ENCODE results near the gene ACSL1. TPM values are rescaled to one million over a fixed set of nuclear protein-coding genes. Genes with fewer than 3 reads are reported as not detected.

The ACSL1 gene
- total and polyA plus RNA-seq, 2 donors (not counting 3 experiments of a cell fraction or from before 2014, with no cell fraction given) = 7.3 to 17.7 TPM

GRCh38 chr4:184775854-184776555, 49.8 kb downstream of the ACSL1 start:
- intact Hi-C loops (cut with micrococcal nuclease) = no loop called here
- Histone ChIP-seq H2AFZ (ENCODE audit: low read depth, low read length) (no peak overlapping the region), H3K4me3 (replicated peaks in 1 of 3; ENCODE audit: insufficient read depth in 1 of 3, low read depth in 1 of 3, low read length in 3 of 3) (no peak overlapping the region), H3K27ac (ENCODE audit: insufficient read depth, low read depth, low read length) (no peak overlapping the region), H3K9me3 (replicated peaks; ENCODE audit: control insufficient read depth, insufficient read depth, low read length) (no peaks in the 10 kb centered on the region), H3K9me1 (replicated peaks; ENCODE audit: control insufficient read depth, extremely low read depth, insufficient read depth, low read length) (no peaks in the 10 kb centered on the region), H4K20me1 (replicated peaks; ENCODE audit: control insufficient read depth, extremely low read depth, insufficient read depth, low read length) (no peaks in the 10 kb centered on the region), H3K4me2 (ENCODE audit: insufficient read depth, low read length) (no peak overlapping the region), H3K4me1 (ENCODE audit: control insufficient read depth, extremely low read depth, insufficient read depth, low read length) (no peaks in the 10 kb centered on the region), H3K9ac (replicated peaks; ENCODE audit: extremely low read depth, insufficient read depth, low read length) (no peak overlapping the region), H3K36me3 (ENCODE audit: control insufficient read depth in 2 of 2, extremely low read depth in 1 of 2, insufficient read depth in 2 of 2, low read length in 2 of 2) (peaks cover 0 to 2% of the 10 kb centered on the region in 2 experiments), H3K79me2 (ENCODE audit: control insufficient read depth, insufficient read depth, low read length) (no peaks in the 10 kb centered on the region), H3K27me3 (ENCODE audit: control insufficient read depth in 2 of 2, insufficient read depth in 2 of 2, low read length in 2 of 2) (no peaks in the 10 kb centered on the region)
- ChIA-PET POLR2A (no interaction called here), CTCF (no interaction called here)
- TF ChIP-seq, protein P1, sequence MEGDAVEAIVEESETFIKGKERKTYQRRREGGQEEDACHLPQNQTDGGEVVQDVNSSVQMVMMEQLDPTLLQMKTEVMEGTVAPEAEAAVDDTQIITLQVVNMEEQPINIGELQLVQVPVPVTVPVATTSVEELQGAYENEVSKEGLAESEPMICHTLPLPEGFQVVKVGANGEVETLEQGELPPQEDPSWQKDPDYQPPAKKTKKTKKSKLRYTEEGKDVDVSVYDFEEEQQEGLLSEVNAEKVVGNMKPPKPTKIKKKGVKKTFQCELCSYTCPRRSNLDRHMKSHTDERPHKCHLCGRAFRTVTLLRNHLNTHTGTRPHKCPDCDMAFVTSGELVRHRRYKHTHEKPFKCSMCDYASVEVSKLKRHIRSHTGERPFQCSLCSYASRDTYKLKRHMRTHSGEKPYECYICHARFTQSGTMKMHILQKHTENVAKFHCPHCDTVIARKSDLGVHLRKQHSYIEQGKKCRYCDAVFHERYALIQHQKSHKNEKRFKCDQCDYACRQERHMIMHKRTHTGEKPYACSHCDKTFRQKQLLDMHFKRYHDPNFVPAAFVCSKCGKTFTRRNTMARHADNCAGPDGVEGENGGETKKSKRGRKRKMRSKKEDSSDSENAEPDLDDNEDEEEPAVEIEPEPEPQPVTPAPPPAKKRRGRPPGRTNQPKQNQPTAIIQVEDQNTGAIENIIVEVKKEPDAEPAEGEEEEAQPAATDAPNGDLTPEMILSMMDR (IDR thresholded peaks at IDR 0.05; ENCODE audit: extremely low read depth in 1 of 2, insufficient read depth in 1 of 2, low read depth in 1 of 2, low read length in 2 of 2) = no peak
- dilution Hi-C loops (cut with MboI; ENCODE audit: extremely low pct_ligation_motif_present, low sequenced_read_pairs) = no loop called here
- FAIRE-seq (no peak), DNase-seq (ENCODE audit: low read depth, low spot score) (no peak)
- no TSS peak for BruUV-seq (replicated peaks)

- no TSS peak for BruUV-seq (replicated peaks)
- FAIRE-seq = no peak
- no peak overlapping the region for H3K4me2 ChIP-seq (ENCODE audit: insufficient read depth, low read length)
- H3K4me1 ChIP-seq (ENCODE audit: control insufficient read depth, extremely low read depth, insufficient read depth, low read length) = no peaks in the 10 kb centered on the region
- H3K36me3 ChIP-seq (ENCODE audit: control insufficient read depth in 2 of 2, extremely low read depth in 1 of 2, insufficient read depth in 2 of 2, low read length in 2 of 2) = peaks cover 0 to 2% of the 10 kb centered on the region in 2 experiments
- CTCF ChIA-PET = no interaction called here
- H3K27me3 ChIP-seq (ENCODE audit: control insufficient read depth in 2 of 2, insufficient read depth in 2 of 2, low read length in 2 of 2) = no peaks in the 10 kb centered on the region
- no peak overlapping the region for H3K9ac ChIP-seq (replicated peaks; ENCODE audit: extremely low read depth, insufficient read depth, low read length)
- intact Hi-C loops (cut with micrococcal nuclease) = no loop called here
- no peaks in the 10 kb centered on the region for H4K20me1 ChIP-seq (replicated peaks; ENCODE audit: control insufficient read depth, extremely low read depth, insufficient read depth, low read length)
- H3K9me1 ChIP-seq (replicated peaks; ENCODE audit: control insufficient read depth, extremely low read depth, insufficient read depth, low read length) = no peaks in the 10 kb centered on the region
- H3K9me3 ChIP-seq (replicated peaks; ENCODE audit: control insufficient read depth, insufficient read depth, low read length) = no peaks in the 10 kb centered on the region
- POLR2A ChIA-PET = no interaction called here
- DNase-seq (ENCODE audit: low read depth, low spot score) = no peak
- H3K4me3 ChIP-seq (replicated peaks in 1 of 3; ENCODE audit: insufficient read depth in 1 of 3, low read depth in 1 of 3, low read length in 3 of 3) = no peak overlapping the region
- no peak overlapping the region for H2AFZ ChIP-seq (ENCODE audit: low read depth, low read length)
- dilution Hi-C loops (cut with MboI; ENCODE audit: extremely low pct_ligation_motif_present, low sequenced_read_pairs) = no loop called here
- no peak overlapping the region for H3K27ac ChIP-seq (ENCODE audit: insufficient read depth, low read depth, low read length)
- TF ChIP-seq, protein P2, sequence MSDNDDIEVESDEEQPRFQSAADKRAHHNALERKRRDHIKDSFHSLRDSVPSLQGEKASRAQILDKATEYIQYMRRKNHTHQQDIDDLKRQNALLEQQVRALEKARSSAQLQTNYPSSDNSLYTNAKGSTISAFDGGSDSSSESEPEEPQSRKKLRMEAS (IDR thresholded peaks at IDR 0.05; ENCODE audit: insufficient read depth, insufficient read length) = no peak
- TF ChIP-seq EZH2 (IDR thresholded peaks at IDR 0.05; ENCODE audit: borderline replicate concordance, low read depth, low read length, severe bottlenecking) (no peak), JUN (IDR thresholded peaks at IDR 0.05; ENCODE audit: borderline replicate concordance, insufficient read depth, insufficient read length, low read depth) (no peak), POLR2AphosphoS5 (IDR thresholded peaks at IDR 0.05; ENCODE audit: insufficient read depth, low read depth, low read length) (no peak), MYC (IDR thresholded peaks at IDR 0.05; ENCODE audit: low read depth, low read length) (no peak), POLR2A (IDR thresholded peaks at IDR 0.05; ENCODE audit: low read depth, low read length) (no peak), GATA2 (IDR thresholded peaks at IDR 0.05; ENCODE audit: insufficient read depth, insufficient read length, low read depth, low read length) (no peak), FOS (IDR thresholded peaks at IDR 0.05; ENCODE audit: borderline replicate concordance, insufficient read depth, low read length) (no peak)
- TF ChIP-seq, protein P1 (IDR thresholded peaks at IDR 0.05; ENCODE audit: extremely low read depth in 1 of 2, insufficient read depth in 1 of 2, low read depth in 1 of 2, low read length in 2 of 2) = no peak
- H3K79me2 ChIP-seq (ENCODE audit: control insufficient read depth, insufficient read depth, low read length) = no peaks in the 10 kb centered on the region
Observed at GRCh38 chr4:184774152-184774551, 51.6 kb downstream of the ACSL1 start.

Measured in endothelial cell of umbilical vein (primary cell).